SJCRH30 (cell line): ENCODE data around the gene C16orf95. TPM values are rescaled to one million over a fixed set of nuclear protein-coding genes. Genes with fewer than 3 reads are reported as not detected.

Source experiments
- DNase-seq, 2 experiments: peaks; one replicate each; pipeline ENCODE4 v3.0.0-alpha.2; 2015 to 2020
- H3K27ac ChIP-seq: fragments of 250-450 bp; sonication (Bioruptor Pico); 2 replicates; pipeline ENCODE4 v1.5.1; 2020; ENCODE audit warnings: mild to moderate bottlenecking, moderate library complexity
- H3K27me3 ChIP-seq: fragments of 250-450 bp; sonication (Bioruptor Pico); 2 replicates; pipeline ENCODE4 v1.5.1; 2020; ENCODE audit warnings: mild to moderate bottlenecking, moderate library complexity
- H3K36me3 ChIP-seq: fragments of 250-450 bp; sonication (Bioruptor Pico); 2 replicates; pipeline ENCODE4 v1.5.1; 2020; ENCODE audit warnings: mild to moderate bottlenecking, moderate library complexity
- H3K4me1 ChIP-seq: fragments of 250-450 bp; sonication (Bioruptor Pico); 2 replicates; pipeline ENCODE4 v1.5.1; 2020; ENCODE audit warnings: mild to moderate bottlenecking, moderate library complexity
- H3K4me3 ChIP-seq: fragments of 250-450 bp; sonication (Bioruptor Pico); 2 replicates; pipeline ENCODE4 v1.5.1; 2020; ENCODE audit warnings: mild to moderate bottlenecking, moderate library complexity
- H3K9me3 ChIP-seq: fragments of 250-450 bp; sonication (Bioruptor Pico); replicated peaks from 2 replicates; pipeline ENCODE4 v1.5.1; 2020; ENCODE audit warnings: mild to moderate bottlenecking, moderate library complexity
- total RNA-seq: library from RNA; depleted of rRNA; stranded (reverse); fragments of >200 nt; shearing (Covaris generic); gene quantifications from 2 replicates; pipeline ENCODE4 v1.2.3, GENCODE V29; 2014

C16orf95 gene
- total RNA-seq, 1 experiment from 2014 or later: 1.5 TPM

DNA sequence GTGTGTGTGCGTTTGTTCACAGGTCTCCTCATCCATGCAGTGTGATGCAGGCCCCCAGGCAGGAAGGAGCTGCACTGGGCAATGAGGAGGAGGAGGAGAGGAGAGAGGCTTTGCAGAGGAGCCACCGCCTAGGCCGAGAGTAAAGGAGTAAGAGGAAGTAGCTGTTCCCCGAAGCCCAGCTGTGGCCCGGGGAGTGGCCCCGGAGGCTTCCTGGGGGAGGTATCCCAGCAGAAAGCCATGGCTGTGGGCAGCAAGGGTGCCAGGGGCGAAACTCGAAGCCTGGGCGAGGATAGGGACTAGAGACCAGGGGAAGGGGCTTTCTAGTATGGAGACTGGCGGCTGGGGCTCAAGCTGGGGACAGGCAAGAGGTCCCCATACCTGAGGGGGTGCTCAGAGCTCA is 12.2 kb downstream of the C16orf95 start:
- no peak for DNase-seq
- no peaks in the 10 kb centered on the region for H3K36me3 ChIP-seq
- H3K27ac ChIP-seq: no peak overlapping the region
- no peaks in the 10 kb centered on the region for H3K9me3 ChIP-seq
- H3K4me3 ChIP-seq: no peak overlapping the region
- H3K27me3 ChIP-seq: no peaks in the 10 kb centered on the region
- no peaks in the 10 kb centered on the region for H3K4me1 ChIP-seq

DNA sequence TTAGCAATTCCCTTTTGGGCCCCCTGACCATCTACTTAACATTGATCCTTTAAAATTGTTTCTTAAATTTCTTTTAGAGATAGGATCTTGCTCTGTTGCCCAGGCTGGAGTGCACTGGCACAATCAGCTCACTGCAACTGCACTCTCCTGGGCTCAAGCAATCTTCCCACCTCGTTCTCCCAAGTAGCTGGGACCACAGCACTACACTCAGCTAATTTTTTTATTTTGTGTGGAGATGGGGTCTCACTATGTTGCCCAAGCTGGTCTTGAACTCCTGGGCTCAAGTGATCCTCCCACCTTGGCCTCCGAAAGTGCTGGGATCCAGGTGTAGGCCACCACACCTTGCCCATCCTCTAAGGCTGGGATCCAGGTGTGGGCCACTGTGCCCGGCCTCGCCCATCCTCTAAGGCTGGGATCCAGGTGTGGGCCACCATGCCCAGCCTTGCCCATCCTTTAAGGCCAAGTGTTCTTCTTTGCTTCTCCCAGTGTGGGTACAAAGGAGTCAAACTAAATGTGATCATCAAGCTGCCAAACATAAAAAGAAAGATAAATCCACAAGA is 13.2 kb downstream of the C16orf95 start:
- Histone ChIP-seq H3K9me3 (no peaks in the 10 kb centered on the region), H3K4me1 (no peaks in the 10 kb centered on the region), H3K36me3 (no peaks in the 10 kb centered on the region), H3K4me3 (no peak overlapping the region), H3K27ac (no peak overlapping the region), H3K27me3 (no peaks in the 10 kb centered on the region)
- no peak for DNase-seq

DNA sequence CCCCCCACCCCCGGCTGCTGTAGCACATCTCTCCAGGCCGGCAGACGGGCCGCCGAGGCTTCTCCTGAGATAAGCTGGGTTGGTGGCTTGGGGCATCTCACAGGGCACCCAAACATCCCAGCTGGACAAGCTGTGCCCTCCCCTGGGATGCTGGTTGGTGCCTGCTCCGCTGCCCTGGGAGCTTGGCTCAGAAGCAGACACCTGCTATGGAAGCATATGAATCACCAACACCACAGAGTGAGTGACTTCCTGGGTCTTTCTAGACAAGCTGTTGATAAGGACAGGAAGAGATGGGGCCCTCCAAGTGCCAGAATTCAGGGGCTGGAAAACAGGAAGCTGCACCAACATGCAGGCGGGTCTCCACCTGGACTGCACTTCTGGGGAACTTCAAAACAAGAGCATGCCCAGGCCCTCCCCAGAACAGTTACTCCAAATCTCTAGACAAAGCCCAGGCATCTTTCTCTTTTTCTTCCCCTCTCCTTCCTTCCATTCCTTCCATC is 13.7 kb downstream of the C16orf95 start:
- no peak for DNase-seq
- Histone ChIP-seq H3K4me3 (no peak overlapping the region), H3K27me3 (no peaks in the 10 kb centered on the region), H3K9me3 (no peaks in the 10 kb centered on the region), H3K4me1 (no peaks in the 10 kb centered on the region), H3K36me3 (no peaks in the 10 kb centered on the region), H3K27ac (no peak overlapping the region)

DNA sequence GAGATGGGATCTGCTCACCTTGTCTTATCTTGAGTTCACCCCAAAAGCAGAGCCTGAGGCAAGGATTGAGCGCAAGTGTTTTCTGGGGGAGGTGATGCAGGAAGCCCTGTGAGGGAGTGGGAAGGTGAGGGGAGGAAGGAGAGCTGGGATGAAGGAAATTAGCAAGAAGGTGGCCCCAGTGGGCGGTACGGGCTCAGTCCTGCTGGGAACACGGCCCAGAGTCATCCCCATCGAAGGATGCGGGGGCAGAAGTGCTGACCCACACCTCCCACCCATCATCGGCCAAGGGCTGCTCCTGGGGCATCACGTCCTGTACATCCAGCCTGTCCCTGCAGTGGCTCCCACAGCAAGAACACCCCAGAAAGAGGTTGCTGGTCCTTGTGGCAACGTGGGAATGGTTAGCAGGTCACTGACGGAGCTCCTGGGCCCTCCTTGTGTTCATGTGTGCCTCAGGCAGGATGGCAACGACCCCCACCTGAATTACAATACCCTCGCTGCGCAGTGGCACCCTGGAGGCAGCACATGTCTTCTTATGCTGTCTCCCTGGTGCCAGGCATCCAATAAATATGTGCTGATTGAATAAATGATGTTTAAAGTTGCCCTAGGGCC is 18.2 kb downstream of the C16orf95 start:
- Histone ChIP-seq H3K27ac (no peak overlapping the region), H3K9me3 (no peaks in the 10 kb centered on the region), H3K4me1 (no peaks in the 10 kb centered on the region), H3K27me3 (no peaks in the 10 kb centered on the region), H3K4me3 (no peak overlapping the region), H3K36me3 (no peaks in the 10 kb centered on the region)
- no peak for DNase-seq

DNA sequence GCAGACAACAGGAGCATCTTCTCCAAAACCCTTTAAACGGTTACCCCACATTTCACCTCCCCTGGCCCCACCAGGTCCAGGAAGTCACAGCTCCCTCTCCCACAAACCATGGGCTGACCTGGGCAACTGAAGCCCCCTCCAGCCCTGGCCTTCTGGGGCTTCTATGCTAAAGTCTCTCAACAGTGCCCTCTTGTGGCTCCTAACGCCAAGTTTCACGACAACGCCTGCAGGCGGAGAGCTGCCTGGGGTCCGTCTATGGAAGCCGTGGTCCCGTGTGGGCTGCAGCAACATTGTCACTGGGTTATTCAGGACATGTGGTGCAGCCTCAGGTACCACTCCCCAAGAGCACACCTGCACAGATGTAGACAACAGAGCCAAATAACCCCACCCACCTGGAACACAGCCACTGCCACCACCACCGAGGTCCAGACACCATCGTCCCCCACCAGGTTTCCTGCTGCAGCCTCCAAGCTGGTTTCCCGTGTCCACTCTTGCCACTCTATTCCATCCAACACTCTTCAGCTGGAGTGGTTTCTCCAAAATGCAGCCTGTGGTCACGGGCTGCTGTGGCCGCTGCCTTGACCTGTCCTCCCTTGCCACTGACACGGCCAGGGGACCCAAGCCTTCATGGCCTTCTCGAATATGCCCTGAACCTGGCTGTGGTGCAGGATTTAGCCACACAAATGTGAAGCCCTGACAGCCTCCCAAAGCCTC is 19.1 kb downstream of the C16orf95 start:
- H3K9me3 ChIP-seq: no peaks in the 10 kb centered on the region
- H3K36me3 ChIP-seq: no peaks in the 10 kb centered on the region
- H3K27me3 ChIP-seq: no peaks in the 10 kb centered on the region
- no peaks in the 10 kb centered on the region for H3K4me1 ChIP-seq
- DNase-seq: peak; percentile 13 to 58
- no peak overlapping the region for H3K27ac ChIP-seq
- H3K4me3 ChIP-seq: no peak overlapping the region

DNA sequence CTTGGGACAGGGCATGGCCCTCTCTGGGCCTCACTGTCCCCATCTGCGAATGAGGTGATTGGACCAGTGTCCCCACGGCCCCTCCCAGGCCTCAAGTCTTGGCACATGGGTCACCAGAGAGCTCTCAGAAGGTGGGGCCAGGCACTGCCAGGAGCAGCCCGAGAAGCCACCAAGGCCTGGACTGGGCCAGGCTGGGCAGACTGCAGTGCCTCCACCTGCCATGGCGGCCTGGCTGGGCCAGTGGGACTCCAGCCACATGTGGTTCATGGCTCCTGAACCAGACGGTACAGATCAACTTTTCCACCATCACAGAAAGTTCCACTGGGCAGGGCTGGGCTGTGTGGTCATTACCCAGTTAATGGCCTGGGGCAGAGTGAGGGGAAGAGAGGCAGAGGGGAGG is 19.8 kb downstream of the C16orf95 start:
- Histone ChIP-seq H3K36me3 (no peaks in the 10 kb centered on the region), H3K4me3 (no peak overlapping the region), H3K9me3 (no peaks in the 10 kb centered on the region), H3K4me1 (no peaks in the 10 kb centered on the region), H3K27ac (no peak overlapping the region), H3K27me3 (no peaks in the 10 kb centered on the region)
- no peak for DNase-seq

DNA sequence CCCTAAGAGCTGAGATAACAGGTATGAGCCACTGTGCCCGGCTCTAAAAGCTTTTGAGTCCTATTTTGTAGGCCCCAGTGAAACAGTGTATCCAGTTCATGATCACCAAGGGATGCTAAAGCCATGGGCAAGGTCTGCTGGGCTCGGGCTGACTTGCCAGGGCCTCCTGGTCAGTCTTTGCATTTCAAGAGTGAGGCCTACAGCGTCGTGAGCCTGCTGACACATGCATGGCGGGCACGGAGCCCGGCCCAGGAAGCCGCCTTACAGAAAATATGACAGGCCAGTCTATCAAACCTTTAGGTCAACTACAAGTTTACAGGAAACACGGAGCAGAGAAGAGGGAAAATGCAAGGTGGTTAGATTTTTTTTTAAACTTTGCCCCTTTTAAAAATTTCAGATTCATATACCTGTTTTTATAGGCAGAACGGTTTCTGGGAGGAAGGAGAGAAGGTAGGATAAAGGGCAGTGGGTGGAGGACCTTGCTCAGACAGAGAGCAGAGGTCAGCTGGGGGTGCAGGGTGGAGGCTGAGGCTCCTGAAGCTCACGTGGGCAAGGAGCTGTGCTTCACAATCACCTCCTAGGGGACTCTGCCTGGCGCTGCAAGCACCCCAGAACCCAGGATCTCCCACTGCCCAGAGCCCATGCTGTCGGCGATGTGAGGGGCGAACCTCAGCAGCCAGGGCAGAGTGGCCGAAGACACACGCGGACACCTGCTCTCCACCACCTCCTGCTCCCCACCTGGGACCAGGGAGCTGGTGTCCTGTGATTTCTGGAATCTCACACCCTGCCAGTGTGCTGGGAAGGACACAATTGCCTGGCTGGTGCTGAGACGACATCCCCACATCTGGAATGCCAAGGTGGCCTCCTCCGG is 21.3 kb downstream of the C16orf95 start:
- DNase-seq: no peak
- no peak overlapping the region for H3K27ac ChIP-seq
- H3K4me3 ChIP-seq: no peak overlapping the region
- no peaks in the 10 kb centered on the region for H3K27me3 ChIP-seq
- no peaks in the 10 kb centered on the region for H3K4me1 ChIP-seq
- no peaks in the 10 kb centered on the region for H3K36me3 ChIP-seq
- no peaks in the 10 kb centered on the region for H3K9me3 ChIP-seq

DNA sequence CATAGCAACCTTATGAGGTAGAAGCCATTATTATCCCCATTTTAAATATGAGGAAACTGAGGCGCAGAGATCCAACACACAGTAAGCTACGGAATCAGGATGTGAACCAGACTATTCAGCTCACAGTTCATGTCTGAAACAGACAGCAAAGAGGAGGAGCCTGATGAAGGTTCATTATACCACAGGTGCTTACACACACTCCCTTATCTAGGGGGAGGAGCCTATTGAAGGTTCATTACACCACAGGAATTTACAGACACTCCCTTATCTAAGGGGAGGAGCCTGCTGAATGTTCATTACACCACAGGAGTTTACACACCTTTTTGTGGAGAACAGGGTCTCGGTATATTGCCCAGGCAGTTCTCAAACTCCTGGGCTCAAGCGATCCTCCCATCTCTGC is 21.9 kb downstream of the C16orf95 start:
- no peak for DNase-seq
- H3K36me3 ChIP-seq: no peaks in the 10 kb centered on the region
- no peak overlapping the region for H3K4me3 ChIP-seq
- H3K9me3 ChIP-seq: no peaks in the 10 kb centered on the region
- no peaks in the 10 kb centered on the region for H3K4me1 ChIP-seq
- H3K27me3 ChIP-seq: no peaks in the 10 kb centered on the region
- H3K27ac ChIP-seq: no peak overlapping the region

DNA sequence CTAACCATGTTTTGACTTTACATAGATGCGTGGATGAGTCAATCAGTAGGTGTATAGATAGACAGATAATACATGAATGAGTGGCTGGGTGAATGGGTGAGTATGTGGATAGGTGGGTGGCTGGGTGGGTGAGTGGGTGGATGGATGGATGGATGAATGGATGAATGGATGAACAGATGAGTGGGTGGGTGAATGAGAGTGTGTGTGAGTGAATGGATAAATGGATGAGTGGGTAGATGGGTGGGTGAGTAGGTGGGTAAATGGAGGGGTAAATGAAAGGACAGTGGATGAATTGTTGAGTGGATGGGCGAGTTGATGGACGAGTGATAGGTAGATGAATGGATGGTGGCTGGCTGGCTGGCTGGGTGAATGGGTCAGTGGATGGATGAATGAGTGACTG is 23.2 kb downstream of the C16orf95 start:
- H3K4me3 ChIP-seq: no peak overlapping the region
- H3K4me1 ChIP-seq: no peaks in the 10 kb centered on the region
- no peaks in the 10 kb centered on the region for H3K36me3 ChIP-seq

DNA sequence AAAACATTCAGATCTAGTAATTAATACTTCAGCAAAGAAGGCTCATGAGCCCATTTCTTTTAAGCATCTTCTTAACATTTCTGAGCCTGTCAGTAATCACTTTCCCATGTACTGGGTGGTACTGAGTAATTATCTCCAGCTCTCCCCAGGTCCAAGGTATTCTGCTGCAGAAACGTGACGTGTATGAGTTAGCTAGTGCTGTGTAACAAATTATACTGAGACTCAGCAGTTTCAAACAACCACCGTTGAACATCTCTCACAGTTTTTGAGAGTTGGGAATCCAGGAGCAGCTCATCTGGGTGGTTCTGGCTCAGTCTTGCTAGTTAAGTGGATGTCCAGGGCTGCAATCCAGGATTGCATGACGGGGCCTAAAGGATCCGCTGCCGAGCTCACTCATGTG is 25.2 kb downstream of the C16orf95 start:
- Histone ChIP-seq H3K27me3 (no peaks in the 10 kb centered on the region), H3K4me3 (no peak overlapping the region), H3K27ac (no peak overlapping the region), H3K4me1 (no peaks in the 10 kb centered on the region), H3K9me3 (no peaks in the 10 kb centered on the region), H3K36me3 (no peaks in the 10 kb centered on the region)
- no peak for DNase-seq

More for the DNA sequence above, 23.2 kb downstream of the C16orf95 start:
- DNase-seq: no peak
- no peaks in the 10 kb centered on the region for H3K27me3 ChIP-seq
- H3K9me3 ChIP-seq: no peaks in the 10 kb centered on the region
- no peak overlapping the region for H3K27ac ChIP-seq

DNA sequence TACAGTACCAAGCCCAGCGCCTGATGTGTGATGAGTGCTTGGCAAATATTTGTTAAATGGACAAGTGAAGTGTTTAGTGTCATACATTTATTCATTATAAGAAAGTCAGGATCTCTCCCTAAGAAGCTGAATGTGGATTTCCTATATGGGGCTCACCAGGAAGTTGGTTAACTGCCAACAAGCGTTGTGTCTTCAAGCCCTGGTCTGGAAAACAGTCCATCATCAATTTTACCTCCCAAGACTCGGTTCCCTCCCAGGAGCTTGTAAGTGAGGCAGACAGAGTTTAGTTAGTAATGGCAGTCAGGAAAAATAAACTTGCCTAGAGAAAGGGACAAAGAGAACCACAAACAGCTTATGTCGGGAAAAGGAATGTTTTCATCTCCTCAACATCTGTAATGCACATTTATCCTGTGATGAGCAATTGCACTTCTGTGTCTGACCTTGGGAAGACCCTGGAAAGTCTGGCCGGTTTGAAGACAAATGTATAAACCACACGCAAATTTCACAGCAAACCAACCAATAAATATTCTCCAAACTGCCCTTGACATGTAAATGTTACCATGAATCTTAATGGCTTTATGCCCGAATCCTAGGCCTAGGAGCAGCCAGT is 28.3 kb downstream of the C16orf95 start:
- H3K4me1 ChIP-seq: no peaks in the 10 kb centered on the region
- no peaks in the 10 kb centered on the region for H3K27me3 ChIP-seq
- no peak for DNase-seq
- H3K9me3 ChIP-seq: no peaks in the 10 kb centered on the region
- no peak overlapping the region for H3K27ac ChIP-seq
- H3K4me3 ChIP-seq: no peak overlapping the region
- H3K36me3 ChIP-seq: no peaks in the 10 kb centered on the region

DNA sequence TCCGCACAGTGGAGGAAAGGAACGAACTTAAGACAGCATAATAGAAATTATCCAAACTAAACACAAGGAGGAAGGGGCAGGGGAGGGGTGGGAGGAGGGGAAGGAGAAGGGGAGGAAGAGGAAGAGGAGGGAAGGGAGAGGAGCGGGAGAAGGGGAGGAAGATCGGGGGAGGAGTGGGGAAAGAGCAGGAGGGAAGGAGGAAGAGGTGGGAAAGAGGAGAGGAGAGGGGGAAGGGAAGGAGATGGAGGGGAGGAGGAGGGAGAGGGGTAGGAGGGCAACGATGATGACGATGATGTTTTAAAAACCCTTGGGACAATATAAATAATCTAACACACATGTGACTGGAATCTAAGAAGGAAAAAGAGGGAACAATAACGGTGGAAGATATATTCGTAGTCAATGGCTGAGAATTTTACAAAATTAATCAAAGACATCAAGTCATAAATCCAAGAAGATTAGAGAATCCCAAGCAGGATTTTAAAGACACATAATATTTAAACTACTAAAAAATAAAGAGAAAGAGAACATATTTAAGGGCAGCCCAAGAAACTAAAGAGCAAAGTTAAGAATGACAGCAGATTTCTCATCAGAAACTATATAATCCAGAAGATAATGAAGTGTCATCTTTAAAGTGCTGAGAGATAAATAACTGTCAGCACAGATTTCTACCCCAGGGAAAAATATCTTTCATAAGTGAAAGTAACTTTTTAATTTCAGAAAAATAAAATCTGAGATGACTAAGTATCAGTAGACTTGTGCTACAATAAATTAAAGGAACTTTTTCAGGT is 30.2 kb downstream of the C16orf95 start:
- no peak overlapping the region for H3K4me3 ChIP-seq
- H3K27me3 ChIP-seq: no peaks in the 10 kb centered on the region
- DNase-seq: no peak
- H3K27ac ChIP-seq: no peak overlapping the region
- no peaks in the 10 kb centered on the region for H3K9me3 ChIP-seq
- no peaks in the 10 kb centered on the region for H3K4me1 ChIP-seq
- no peaks in the 10 kb centered on the region for H3K36me3 ChIP-seq

DNA sequence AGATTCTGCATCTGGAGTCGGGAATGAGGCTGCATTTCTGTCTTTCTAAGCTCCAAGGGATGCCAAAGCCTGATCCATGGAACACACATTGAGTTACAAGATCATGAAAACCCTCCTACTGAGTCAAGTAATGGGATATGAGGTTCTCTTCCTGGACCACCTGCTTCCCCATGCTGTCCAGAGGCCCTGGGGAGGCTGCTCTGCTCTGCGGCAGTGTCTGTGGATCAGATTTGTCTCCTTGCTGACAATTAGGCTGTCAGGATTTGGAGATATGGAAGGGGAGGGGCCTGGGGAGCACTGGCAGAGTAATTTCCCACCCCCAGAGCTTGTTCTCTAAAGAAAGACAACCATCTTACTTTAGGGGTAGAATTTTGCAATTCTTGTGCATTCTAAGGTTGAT is 33.0 kb downstream of the C16orf95 start:
- DNase-seq: no peak
- H3K36me3 ChIP-seq: no peaks in the 10 kb centered on the region
- H3K9me3 ChIP-seq: no peaks in the 10 kb centered on the region
- H3K27ac ChIP-seq: no peak overlapping the region
- no peaks in the 10 kb centered on the region for H3K4me1 ChIP-seq
- H3K27me3 ChIP-seq: no peaks in the 10 kb centered on the region
- H3K4me3 ChIP-seq: no peak overlapping the region

DNA sequence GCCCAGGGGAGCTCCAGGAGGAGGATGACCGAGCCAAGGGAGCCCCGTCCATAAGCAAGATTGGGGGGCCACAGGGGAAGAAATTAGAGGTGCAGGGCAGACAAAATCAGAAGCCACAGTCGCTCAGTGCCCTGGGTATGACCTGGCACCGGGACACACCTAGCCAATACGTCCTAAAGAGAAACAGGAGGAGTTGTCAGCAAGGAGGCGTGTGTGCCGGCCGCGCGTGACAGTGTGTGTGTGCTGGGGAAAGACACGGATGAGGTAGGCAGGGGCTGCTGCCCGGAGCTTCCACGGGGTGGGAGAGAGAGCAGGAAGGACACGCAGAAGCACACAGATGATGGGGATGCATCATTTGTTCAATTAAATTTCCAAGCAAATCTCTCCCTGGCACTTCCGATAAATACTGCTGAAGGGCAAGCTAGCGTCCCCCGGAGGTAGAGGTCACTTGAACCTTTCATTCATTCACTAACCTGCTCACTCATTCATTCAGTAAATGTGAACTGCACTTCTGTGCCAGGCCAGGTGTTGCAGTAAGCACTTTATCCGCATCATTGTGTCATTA is 38.0 kb downstream of the C16orf95 start:
- no peak overlapping the region for H3K27ac ChIP-seq
- no peak overlapping the region for H3K4me3 ChIP-seq
- DNase-seq: no peak
- no peaks in the 10 kb centered on the region for H3K9me3 ChIP-seq
- H3K36me3 ChIP-seq: no peaks in the 10 kb centered on the region
- no peaks in the 10 kb centered on the region for H3K4me1 ChIP-seq
- H3K27me3 ChIP-seq: no peaks in the 10 kb centered on the region
